Putamen (tissue), 1 donor: ENCODE measurements around the gene SHKBP1.
"Not testable (repeated sequence)": the region's sequence is repeated elsewhere in the genome, so short reads cannot be mapped to it uniquely, and the experiment has no call there.

Experiments
- DNase-seq: peaks from one replicate; pipeline ENCODE4 v3.0.0-alpha.2; 2016; ENCODE audit warnings: low spot score

Gene SHKBP1

GRCh38 chr19:40576585-40577451 is at the start of gene SHKBP1:
SHKBP1 (plus strand) TSS chr19:40576873; CDS start chr19:40576900, 27 bp downstream.
- DNase-seq: peak; percentile 94

DNA sequence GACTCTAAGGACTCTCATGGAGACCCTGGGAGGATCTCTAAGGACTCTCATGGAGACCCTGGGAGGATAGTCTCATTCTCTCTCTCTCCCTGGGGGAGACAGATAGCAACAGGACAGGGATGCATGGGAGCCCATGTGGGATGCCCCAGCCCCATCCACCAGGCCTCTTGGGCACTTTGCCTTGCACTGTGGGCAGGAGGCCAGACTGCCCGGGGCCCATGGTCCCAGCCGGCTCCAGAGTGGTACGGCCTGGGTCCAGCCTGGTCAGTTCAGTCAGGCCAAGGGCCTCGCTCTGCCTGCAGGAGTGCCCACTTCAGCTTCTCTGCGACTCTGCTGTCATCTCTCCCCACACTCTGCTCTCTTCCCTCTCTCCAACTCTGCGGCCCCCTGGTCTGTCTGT is 48.6 kb upstream of the SHKBP1 start:
- DNase-seq: no peak

DNA sequence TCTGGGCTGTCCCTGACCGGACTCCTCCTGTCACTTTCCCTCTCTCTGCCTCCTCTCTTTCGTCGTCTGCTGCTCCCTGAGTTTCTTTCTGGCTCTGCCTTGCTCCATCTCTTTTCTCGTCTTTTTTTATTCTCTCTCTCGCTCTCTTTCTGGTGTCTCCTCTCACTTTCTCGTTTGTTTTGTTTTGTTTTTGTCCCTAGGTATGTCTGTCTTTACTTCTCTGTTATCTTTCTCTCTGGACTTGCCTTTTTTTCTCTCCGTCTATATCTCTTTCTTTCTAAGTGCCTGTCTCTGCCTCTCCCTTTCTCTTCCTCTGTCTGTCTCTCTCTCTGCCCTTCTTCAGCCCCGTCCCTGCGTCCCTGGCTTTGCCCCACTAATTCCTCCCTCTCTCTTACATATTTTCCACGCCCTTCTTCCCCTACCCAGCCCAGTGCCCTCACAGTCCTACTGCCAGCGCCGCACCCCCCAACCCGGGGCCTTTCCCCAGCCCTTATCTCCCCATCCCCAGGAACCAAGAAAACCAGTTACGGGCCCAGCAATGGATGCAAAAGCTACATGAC is 48.1 kb upstream of the SHKBP1 start:
- no peak for DNase-seq

DNA sequence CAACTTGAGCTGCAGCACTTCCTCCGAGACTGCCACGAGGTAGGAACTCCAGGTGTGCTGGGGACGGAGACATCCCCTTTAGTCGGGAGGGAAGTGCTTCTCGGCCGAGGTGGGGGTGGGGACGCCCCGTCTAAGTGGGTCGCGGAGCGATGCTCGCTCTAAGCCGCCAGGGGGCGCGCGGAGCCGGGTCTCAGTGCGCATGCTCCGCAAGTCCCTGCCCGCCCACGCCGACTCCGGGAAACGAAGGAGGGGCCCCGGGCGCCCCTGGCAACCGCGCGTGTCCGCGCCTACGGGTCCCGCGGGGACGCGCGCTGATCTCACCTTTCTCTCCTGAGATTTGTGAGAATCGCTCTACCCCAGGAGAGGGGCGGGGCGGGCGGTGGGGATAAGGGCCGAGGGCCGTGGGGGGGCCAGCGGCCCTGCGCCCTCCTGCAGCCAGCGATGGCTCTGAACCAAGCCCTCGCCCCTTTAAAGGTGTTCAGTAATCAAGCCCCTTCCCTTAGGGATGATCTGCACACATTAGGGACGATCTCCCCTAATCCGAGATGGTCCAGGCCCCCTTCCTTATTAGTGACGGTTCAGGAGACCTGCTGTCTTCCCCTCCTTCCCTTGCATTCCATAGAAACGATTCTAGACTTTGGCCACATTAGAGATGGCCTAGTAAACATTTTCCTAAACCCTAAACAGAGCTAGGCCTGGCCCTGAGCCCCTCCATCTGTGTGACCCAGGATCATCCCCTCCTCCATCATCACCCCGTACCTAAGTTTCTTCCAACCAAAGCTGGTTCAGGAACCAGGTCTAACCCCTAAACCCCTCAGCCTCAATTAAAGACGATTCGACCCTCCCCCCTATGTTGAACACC is 47.3 kb upstream of the SHKBP1 start:
- peak; percentile 85 for DNase-seq

- peak; percentile 11 for DNase-seq
Measured at GRCh38 chr19:40530091-40530901, 46.4 kb upstream of the SHKBP1 start.

DNA sequence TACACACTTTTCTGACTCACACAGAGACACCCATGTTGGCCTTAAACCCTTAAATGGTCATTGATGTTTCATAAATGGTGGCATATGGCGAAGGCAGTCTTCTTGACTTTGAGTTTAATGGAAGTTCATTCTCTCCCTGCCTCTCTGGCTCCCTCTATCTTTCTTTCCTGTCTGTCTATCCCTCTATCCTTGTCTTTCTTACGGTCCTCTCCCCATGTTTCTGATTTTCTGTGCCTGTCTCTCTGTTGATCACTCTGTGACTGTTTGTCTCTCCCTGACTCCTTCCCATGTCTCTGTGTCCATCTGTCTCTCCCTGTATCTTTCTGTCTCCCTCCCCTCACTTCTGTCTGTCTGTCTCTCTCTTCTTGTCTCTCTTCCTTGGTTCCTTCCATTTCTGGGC is 43.2 kb upstream of the SHKBP1 start:
- no peak for DNase-seq

GRCh38 chr19:40534148-40534547 is 42.5 kb upstream of the SHKBP1 start:
- DNase-seq: no peak

DNA sequence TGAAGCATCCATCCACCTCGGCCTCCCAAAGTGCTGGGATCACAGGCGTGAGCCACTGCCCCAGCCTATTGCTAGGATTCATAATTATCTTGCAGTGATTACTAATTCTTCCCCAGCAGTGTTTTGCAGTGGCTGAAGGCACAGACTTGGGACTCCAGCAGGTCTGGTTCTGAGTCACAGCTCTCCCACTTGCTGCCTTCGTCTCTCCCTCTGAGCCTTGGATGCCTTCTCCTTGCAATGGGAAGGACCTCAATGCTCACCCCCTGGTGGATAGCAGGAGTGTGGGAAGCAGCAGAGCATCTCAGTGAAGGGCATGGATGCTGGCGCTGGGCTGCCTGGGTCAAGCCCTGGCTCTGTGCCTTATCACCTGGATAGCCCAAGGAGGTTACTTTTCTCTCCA is 37.6 kb upstream of the SHKBP1 start:
- peak; percentile 13 for DNase-seq

DNA sequence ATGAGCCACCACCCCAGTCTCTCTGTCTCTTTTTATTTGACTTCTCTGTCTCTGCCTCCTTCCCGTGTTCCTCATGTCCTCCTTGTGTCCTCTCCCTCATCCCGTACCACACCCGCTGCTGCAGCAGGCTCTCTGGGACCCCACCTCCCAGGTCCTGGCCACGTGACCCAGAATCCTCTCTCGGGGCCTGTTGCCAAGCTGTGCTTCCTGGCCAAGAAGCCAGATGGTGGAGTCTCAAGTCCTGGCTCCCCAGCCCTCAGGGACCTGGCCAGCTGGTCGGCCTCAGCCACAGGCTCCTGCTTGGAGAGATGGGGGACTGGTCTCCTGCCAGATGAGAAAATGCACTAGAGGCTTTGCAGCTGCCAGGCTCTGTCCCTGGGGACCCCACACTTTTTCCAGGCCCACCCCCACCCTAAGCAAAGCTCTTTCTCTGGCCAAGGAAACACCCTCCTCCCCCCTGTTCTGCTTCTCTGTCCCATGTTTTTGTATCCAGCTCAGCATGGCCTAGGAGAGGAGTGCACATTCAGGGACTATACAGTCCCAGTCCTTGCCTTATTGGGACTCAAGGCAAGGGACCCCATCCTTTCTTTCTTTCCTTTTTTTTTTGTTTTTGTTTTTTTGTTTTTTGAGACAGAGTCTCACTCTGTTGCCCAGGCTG is 34.3 kb upstream of the SHKBP1 start:
- DNase-seq: no peak

GRCh38 chr19:40543029-40543597 is 33.6 kb upstream of the SHKBP1 start:
- DNase-seq: no peak

DNA sequence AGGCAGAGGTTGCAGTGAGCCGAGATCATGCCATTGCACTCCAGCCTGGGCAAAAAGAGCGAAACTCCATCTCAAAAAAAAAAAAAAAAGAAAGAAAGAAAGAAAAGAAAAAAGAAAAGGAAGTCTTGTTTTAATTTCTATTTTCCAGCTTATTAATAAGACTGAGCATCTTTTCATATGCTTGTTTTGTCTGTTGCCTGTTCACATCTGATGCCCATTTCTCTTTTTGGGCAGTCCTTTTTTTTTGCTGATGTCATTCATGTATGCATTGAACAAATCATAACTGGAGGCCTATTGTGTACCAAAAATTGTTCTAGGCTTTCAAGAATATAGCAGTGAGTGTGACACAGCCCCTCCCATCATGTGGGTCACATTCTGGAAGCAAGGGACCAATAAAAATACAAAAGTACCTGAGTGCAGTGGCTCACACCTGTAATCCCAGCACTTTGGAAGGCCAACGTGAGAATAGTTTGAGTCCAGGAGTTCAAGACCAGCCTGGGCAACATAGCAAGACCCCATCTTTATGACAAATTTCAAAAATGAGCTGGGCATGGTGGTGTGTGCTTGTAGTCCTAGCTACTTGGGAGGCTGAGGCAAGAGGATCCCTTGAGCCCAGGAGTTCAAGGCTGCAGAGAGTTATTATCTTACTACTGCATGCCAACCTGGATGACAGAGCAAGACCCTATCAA is 30.4 kb upstream of the SHKBP1 start:
- DNase-seq: not testable (repeated sequence)

DNA sequence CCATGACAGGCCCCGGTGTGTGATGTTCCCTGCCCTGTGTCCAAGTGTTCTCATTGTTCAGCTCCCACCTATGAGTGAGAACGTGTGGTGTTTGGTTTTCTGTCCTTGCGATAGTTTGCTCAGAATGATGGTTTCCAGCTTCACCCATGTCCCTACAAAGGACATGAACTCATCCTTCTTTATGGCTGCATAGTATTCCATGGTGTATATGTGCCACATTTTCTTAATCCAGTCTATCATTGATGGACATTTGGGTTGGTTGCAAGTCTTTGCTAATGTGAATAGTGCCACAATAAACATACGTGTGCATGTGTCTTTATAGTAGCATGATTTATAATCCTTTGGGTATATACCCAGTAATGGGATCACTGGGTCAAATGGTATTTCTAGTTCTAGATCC is 29.5 kb upstream of the SHKBP1 start:
- not testable (repeated sequence) for DNase-seq

GRCh38 chr19:40547836-40548235 is 28.8 kb upstream of the SHKBP1 start:
- DNase-seq: no peak

- DNase-seq: peak; percentile 61
Measured at GRCh38 chr19:40549007-40549708, 27.5 kb upstream of the SHKBP1 start.

DNA sequence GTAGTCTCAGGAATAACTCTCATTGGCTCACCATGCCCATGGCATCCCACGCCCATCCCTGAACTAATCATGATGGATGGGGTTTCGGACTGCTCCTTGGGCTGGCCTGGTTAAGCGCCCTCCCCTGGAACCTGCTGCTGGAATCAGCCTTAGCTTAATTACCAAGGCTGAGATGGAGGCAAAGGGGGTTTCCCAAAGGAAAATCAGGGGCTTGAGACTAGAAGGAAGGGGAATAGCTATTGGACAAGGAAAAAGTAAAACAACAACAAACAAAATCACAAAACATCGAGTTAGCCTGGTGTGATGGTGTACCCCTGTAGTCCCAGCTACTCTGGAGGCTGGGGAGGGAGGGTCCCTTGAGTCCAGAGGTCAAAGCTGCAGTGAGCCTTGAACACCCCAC is 25.7 kb upstream of the SHKBP1 start:
- DNase-seq: no peak

- DNase-seq: no peak
Measured at GRCh38 chr19:40552848-40553247, 23.8 kb upstream of the SHKBP1 start.

GRCh38 chr19:40553885-40554857 is 22.5 kb upstream of the SHKBP1 start:
- DNase-seq: no peak

DNA sequence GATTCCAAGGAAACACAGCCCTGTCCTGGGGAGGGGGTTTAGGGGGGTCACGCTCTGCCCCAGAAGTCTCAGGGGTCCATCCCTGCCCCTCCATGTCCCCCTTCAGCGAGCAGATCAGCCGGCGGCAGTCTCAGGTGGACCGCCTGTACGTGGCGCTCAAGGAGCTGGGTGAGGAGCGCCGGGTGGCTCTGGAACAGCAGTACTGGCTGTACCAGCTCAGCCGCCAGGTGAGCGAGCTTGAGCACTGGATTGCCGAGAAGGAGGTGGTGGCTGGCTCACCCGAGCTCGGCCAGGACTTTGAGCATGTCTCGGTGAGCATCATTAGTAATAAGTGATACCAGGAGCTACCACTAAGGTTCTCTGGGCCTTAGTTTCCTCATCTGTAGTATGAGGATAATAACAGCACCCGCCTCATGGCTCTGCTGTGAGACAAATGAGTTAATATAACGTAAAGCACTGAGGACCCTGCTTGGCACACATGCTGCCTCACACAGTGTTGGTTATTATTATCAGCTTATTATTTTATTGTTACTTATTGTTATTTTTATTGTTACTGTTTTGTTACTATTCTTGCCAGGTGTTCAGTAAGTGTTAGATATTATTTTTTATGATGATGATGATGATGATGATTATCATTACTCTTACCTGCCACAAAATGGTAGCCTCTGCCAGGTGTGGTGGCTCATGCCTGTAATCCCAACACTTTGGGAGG is 20.5 kb upstream of the SHKBP1 start:
- DNase-seq: no peak
